Mucosa of rectum (tissue), 2 donors: ENCODE measurements around the gene CDC5L.
A peak's percentile ranks its signal among the peaks of the same experiment; 100 is the strongest.

Source experiments
- H3K27ac ChIP-seq, 2 donors: one replicate each; pipeline ENCODE4 v1.7.0; 2013; ENCODE audit warnings: inconsistent platforms in 2 of 2, low read depth in 2 of 2, low read length in 2 of 2
- H3K27me3 ChIP-seq, 2 donors: one replicate each; pipeline ENCODE4 v1.7.0; 2013; ENCODE audit warnings: low read length in 2 of 2; ENCODE audit not compliant: control insufficient read depth in 2 of 2, insufficient read depth in 2 of 2
- H3K36me3 ChIP-seq, 2 donors: one replicate each; pipeline ENCODE4 v1.7.0; 2013; ENCODE audit warnings: low read length in 2 of 2; ENCODE audit not compliant: control insufficient read depth in 2 of 2, insufficient read depth in 2 of 2
- H3K4me1 ChIP-seq, 2 donors: one replicate each; pipeline ENCODE4 v1.7.0; 2013; ENCODE audit warnings: low read length in 2 of 2, mild to moderate bottlenecking in 1 of 2; ENCODE audit not compliant: control insufficient read depth in 2 of 2, insufficient read depth in 2 of 2
- H3K4me3 ChIP-seq, 2 donors: one replicate each; pipeline ENCODE4 v1.7.0; 2013; ENCODE audit warnings: low read length in 2 of 2
- H3K9ac ChIP-seq, 2 donors: one replicate each; pipeline ENCODE4 v1.7.0; 2013; ENCODE audit warnings: low read length in 2 of 2, low read depth in 1 of 2, mild to moderate bottlenecking in 1 of 2
- H3K9me3 ChIP-seq, 2 donors: one replicate each; pipeline ENCODE4 v1.7.0; 2013; ENCODE audit warnings: low read length in 2 of 2; ENCODE audit not compliant: control insufficient read depth in 2 of 2
- donor health status: healthy.
- donor health status: Normal muscosa, but diverticular disease.

Gene CDC5L

GRCh38 chr6:44407951-44408670 is 20.6 kb downstream of the CDC5L start:
- Histone ChIP-seq H3K4me3 (no peak overlapping the region), H3K27me3 (no peaks in the 10 kb centered on the region), H3K4me1 (no peaks in the 10 kb centered on the region), H3K9ac (no peak overlapping the region), H3K9me3 (no peaks in the 10 kb centered on the region), H3K36me3 (peaks cover 46 to 47% of the 10 kb centered on the region in 2 donors), H3K27ac (no peak overlapping the region)

- Histone ChIP-seq H3K4me1 (no peaks in the 10 kb centered on the region), H3K27me3 (no peaks in the 10 kb centered on the region)
These were observed 21.8 kb downstream of the CDC5L start for GRCh38 chr6:44409207-44409794.

GRCh38 chr6:44410363-44410762 is 22.9 kb downstream of the CDC5L start:
- Histone ChIP-seq H3K27ac (no peak overlapping the region), H3K9me3 (no peaks in the 10 kb centered on the region), H3K36me3 (peaks cover 36 to 51% of the 10 kb centered on the region in 2 donors), H3K9ac (no peak overlapping the region), H3K4me1 (no peaks in the 10 kb centered on the region), H3K4me3 (no peak overlapping the region), H3K27me3 (no peaks in the 10 kb centered on the region)

More at GRCh38 chr6:44409207-44409794, 21.8 kb downstream of the CDC5L start:
- Histone ChIP-seq H3K27ac (no peak overlapping the region), H3K9ac (no peak overlapping the region), H3K36me3 (peaks cover 45 to 48% of the 10 kb centered on the region in 2 donors), H3K4me3 (no peak overlapping the region), H3K9me3 (no peaks in the 10 kb centered on the region)

- H3K9me3 ChIP-seq = no peaks in the 10 kb centered on the region
- no peaks in the 10 kb centered on the region for H3K4me1 ChIP-seq
- no peak overlapping the region for H3K9ac ChIP-seq
- no peaks in the 10 kb centered on the region for H3K27me3 ChIP-seq
- no peak overlapping the region for H3K27ac ChIP-seq
- peaks cover 37 to 56% of the 10 kb centered on the region in 2 donors for H3K36me3 ChIP-seq
- H3K4me3 ChIP-seq = no peak overlapping the region
These were observed 23.6 kb downstream of the CDC5L start for GRCh38 chr6:44411141-44411540.

GRCh38 chr6:44415449-44415848 is 27.9 kb downstream of the CDC5L start:
- no peaks in the 10 kb centered on the region for H3K4me1 ChIP-seq
- no peak overlapping the region for H3K4me3 ChIP-seq
- H3K27ac ChIP-seq = no peak overlapping the region
- H3K9me3 ChIP-seq = no peaks in the 10 kb centered on the region
- no peaks in the 10 kb centered on the region for H3K27me3 ChIP-seq
- H3K36me3 ChIP-seq = peaks cover 29 to 57% of the 10 kb centered on the region in 2 donors
- H3K9ac ChIP-seq = no peak overlapping the region

GRCh38 chr6:44415873-44416502 is 28.5 kb downstream of the CDC5L start:
- Histone ChIP-seq H3K27me3 (no peaks in the 10 kb centered on the region), H3K9ac (no peak overlapping the region), H3K9me3 (no peaks in the 10 kb centered on the region), H3K36me3 (peaks cover 33 to 62% of the 10 kb centered on the region in 2 donors), H3K4me1 (no peaks in the 10 kb centered on the region), H3K27ac (peak overlapping the region in 1 of 2 donors; percentile 9), H3K4me3 (no peak overlapping the region)

- Histone ChIP-seq H3K36me3 (peaks cover 67 to 68% of the 10 kb centered on the region in 2 donors), H3K4me1 (no peaks in the 10 kb centered on the region), H3K4me3 (no peak overlapping the region), H3K9ac (no peak overlapping the region), H3K9me3 (no peaks in the 10 kb centered on the region), H3K27me3 (no peaks in the 10 kb centered on the region), H3K27ac (no peak overlapping the region)
These were observed 35.0 kb downstream of the CDC5L start for GRCh38 chr6:44422531-44422930.

- Histone ChIP-seq H3K27ac (no peak overlapping the region), H3K36me3 (peaks cover 68 to 70% of the 10 kb centered on the region in 2 donors), H3K4me3 (no peak overlapping the region)
These were observed 35.8 kb downstream of the CDC5L start for GRCh38 chr6:44423306-44423705.

GRCh38 chr6:44425951-44426350 is 38.4 kb downstream of the CDC5L start:
- Histone ChIP-seq H3K27me3 (no peaks in the 10 kb centered on the region), H3K4me1 (no peaks in the 10 kb centered on the region), H3K4me3 (no peak overlapping the region), H3K9ac (no peak overlapping the region), H3K9me3 (no peaks in the 10 kb centered on the region), H3K27ac (no peak overlapping the region), H3K36me3 (peaks cover 66 to 67% of the 10 kb centered on the region in 2 donors)

More at GRCh38 chr6:44423306-44423705, 35.8 kb downstream of the CDC5L start:
- H3K9me3 ChIP-seq = no peaks in the 10 kb centered on the region
- H3K4me1 ChIP-seq = no peaks in the 10 kb centered on the region
- no peaks in the 10 kb centered on the region for H3K27me3 ChIP-seq
- H3K9ac ChIP-seq = no peak overlapping the region

GRCh38 chr6:44428682-44429081 is 41.2 kb downstream of the CDC5L start:
- H3K27ac ChIP-seq = no peak overlapping the region
- H3K9me3 ChIP-seq = no peaks in the 10 kb centered on the region
- H3K27me3 ChIP-seq = no peaks in the 10 kb centered on the region
- H3K4me3 ChIP-seq = no peak overlapping the region
- H3K36me3 ChIP-seq = peaks cover 44 to 53% of the 10 kb centered on the region in 2 donors
- peaks cover 0 to 17% of the 10 kb centered on the region in 2 donors for H3K4me1 ChIP-seq
- H3K9ac ChIP-seq = no peak overlapping the region
